CD14-positive monocyte (primary cell): Measurements from ENCODE around the gene OBSCN. TPM values are rescaled to one million over a fixed set of nuclear protein-coding genes. Genes with fewer than 3 reads are reported as not detected.

Source experiments
- DNase-seq, 3 donors: peaks; one replicate each; pipeline ENCODE4 v3.0.0-alpha.2; 2011 to 2022
- H2AFZ ChIP-seq: 2 replicates; pipeline ENCODE4 v1.6.0; 2012; ENCODE audit warnings: mild to moderate bottlenecking, low read depth, low read length, inconsistent platforms; ENCODE audit not compliant: insufficient read depth, poor library complexity, severe bottlenecking
- H3K27ac ChIP-seq, 2 donors: 1 replicate in 1 of 2; 2 replicates in 1 of 2; pipeline ENCODE4 v1.5.1; 2012 to 2013; ENCODE audit warnings: low read length in 2 of 2, control low read depth in 1 of 2, inconsistent platforms in 1 of 2, low read depth in 1 of 2, mild to moderate bottlenecking in 1 of 2
- H3K27me3 ChIP-seq, 2 donors: one replicate each; pipeline versions ENCODE4 v1.6.0 to v1.6.1; 2011 to 2013; ENCODE audit warnings: low read length in 2 of 2; ENCODE audit not compliant: control insufficient read depth in 2 of 2, insufficient read depth in 2 of 2
- H3K36me3 ChIP-seq, 2 donors: replicated peaks in 1 of 2; 1 replicate in 1 of 2; 2 replicates in 1 of 2; pipeline versions ENCODE4 v1.5.1 to v1.6.1; 2012 to 2013; ENCODE audit warnings: low read length in 2 of 2, control low read depth in 1 of 2, inconsistent platforms in 1 of 2, mild to moderate bottlenecking in 1 of 2; ENCODE audit not compliant: insufficient read depth in 2 of 2, control insufficient read depth in 1 of 2
- H3K4me1 ChIP-seq, 2 donors: 1 replicate in 1 of 2; 2 replicates in 1 of 2; pipeline versions ENCODE4 v1.5.1 to v1.6.1; 2012 to 2013; ENCODE audit warnings: low read length in 2 of 2, control low read depth in 1 of 2, inconsistent platforms in 1 of 2, mild to moderate bottlenecking in 1 of 2, moderate library complexity in 1 of 2; ENCODE audit not compliant: insufficient read depth in 2 of 2, control insufficient read depth in 1 of 2
- H3K4me2 ChIP-seq: replicated peaks from 2 replicates; pipeline ENCODE3; 2012; ENCODE audit warnings: low read length, moderate library complexity, mild to moderate bottlenecking; ENCODE audit not compliant: poor library complexity, severe bottlenecking; ENCODE audit errors: extremely low read depth
- H3K4me3 ChIP-seq, 3 experiments: fragments of 200-600 bp in 1 of 3; sonication (generic) in 1 of 3; replicated peaks in 1 of 3; 1 replicate in 2 of 3; 2 replicates in 1 of 3; pipeline ENCODE4 v1.5.1; 2011 to 2013; ENCODE audit warnings: low read length in 3 of 3, mild to moderate bottlenecking in 3 of 3, control low read depth in 2 of 3, low read depth in 2 of 3, inconsistent platforms in 1 of 3, moderate library complexity in 1 of 3
- H3K79me2 ChIP-seq: 2 replicates; pipeline ENCODE4 v1.6.0; 2012; ENCODE audit warnings: mild to moderate bottlenecking, control low read depth, inconsistent platforms, low read length, moderate library complexity; ENCODE audit not compliant: insufficient read depth
- H3K9ac ChIP-seq: 2 replicates; pipeline ENCODE4 v1.6.0; 2017; ENCODE audit warnings: low read length, mild to moderate bottlenecking; ENCODE audit not compliant: insufficient read depth, poor library complexity, severe bottlenecking
- H3K9me3 ChIP-seq, 2 donors: replicated peaks in 1 of 2; 1 replicate in 1 of 2; 2 replicates in 1 of 2; pipeline versions ENCODE4 v1.5.1 to v1.6.1; 2012 to 2013; ENCODE audit warnings: low read length in 2 of 2, control low read depth in 1 of 2; ENCODE audit not compliant: control insufficient read depth in 1 of 2, insufficient read depth in 1 of 2
- H4K20me1 ChIP-seq: 2 replicates; pipeline ENCODE4 v1.6.0; 2012; ENCODE audit warnings: mild to moderate bottlenecking, low read length, control low read depth, moderate library complexity; ENCODE audit not compliant: insufficient read depth
- H3K27ac Mint-ChIP-seq, 7 donors: one replicate each; pipeline ENCODE4 v1.8.0; 2020; ENCODE audit warnings: mild to moderate bottlenecking in 7 of 7, mixed read lengths in 7 of 7, moderate library complexity in 6 of 7, inconsistent platforms in 2 of 7
- H3K27me3 Mint-ChIP-seq, 3 donors: one replicate each; pipeline ENCODE4 v1.8.0; 2021 to 2022; ENCODE audit warnings: low read depth in 3 of 3, mild to moderate bottlenecking in 3 of 3, mixed read lengths in 3 of 3, moderate library complexity in 3 of 3, inconsistent platforms in 1 of 3
- H3K36me3 Mint-ChIP-seq, 2 donors: one replicate each; pipeline ENCODE4 v1.8.0; 2020; ENCODE audit warnings: mixed read lengths in 2 of 2, inconsistent platforms in 1 of 2, mild to moderate bottlenecking in 1 of 2
- H3K4me1 Mint-ChIP-seq: one replicate; pipeline ENCODE4 v1.8.0; 2020; ENCODE audit warnings: mild to moderate bottlenecking, mixed read lengths
- H3K4me3 Mint-ChIP-seq, 2 donors: one replicate each; pipeline ENCODE4 v1.8.0; 2020; ENCODE audit warnings: mild to moderate bottlenecking in 2 of 2, mixed read lengths in 2 of 2, moderate library complexity in 1 of 2
- H3K9me3 Mint-ChIP-seq, 7 donors: one replicate each; pipeline ENCODE4 v1.8.0; 2020 to 2022; ENCODE audit warnings: mixed read lengths in 7 of 7, mild to moderate bottlenecking in 6 of 7, moderate library complexity in 6 of 7, inconsistent platforms in 2 of 7
- WGBS: methylation state at CpG from one replicate; pipeline ENCODE4 v1.1.5; 2013; ENCODE audit warnings: missing lambda C conversion rate; ENCODE audit not compliant: insufficient coverage; 5-methylcytosine and 5-hydroxymethylcytosine counted together
- intact Hi-C, 2 donors: fragments of 100-400 bp; cut with micrococcal nuclease; formaldehyde crosslinking; loops; one replicate each; pipeline versions ENCODE4 v1.15.0 to v1.15.1; 2023
- polyA plus RNA-seq, 3 donors: library from polyadenylated mRNA; depleted of rRNA in 1 of 3; unstranded in 2 of 3; stranded (reverse) in 1 of 3; fragments of 300-500 nt in 2 of 3; fragments of >200 nt in 1 of 3; fragmentation: Illumina TruSeq in 2 of 3; gene quantifications; 1 replicate in 2 of 3; 2 replicates in 1 of 3; pipeline ENCODE4 v1.2.3, GENCODE V29; 2012 to 2021
- TF ChIP-seq, protein P1 (sequence below): fragments of 200-600 bp; IDR thresholded peaks from one replicate; pipeline ENCODE4 v1.8.0; 2022; ENCODE audit warnings: antibody characterized with exemption, mild to moderate bottlenecking

The OBSCN gene
- polyA plus RNA-seq, 3 donors = 0.57 to 1.5 (median 0.76) TPM

- H3K4me2 ChIP-seq = no peak overlapping the region
- WGBS = 98% methylated on average over 8 of the region's 12 CpGs
- no peak overlapping the region for H3K9ac ChIP-seq
- H3K27me3 ChIP-seq = no peaks in the 10 kb centered on the region
- H3K9me3 Mint-ChIP-seq = peaks cover 0 to 2% (median 0%) of the 10 kb centered on the region in 7 donors
- no peaks in the 10 kb centered on the region for H3K9me3 ChIP-seq
- intact Hi-C loops = no loop called here
- peak overlapping the region in 1 of 7 donors; percentile 14 for H3K27ac Mint-ChIP-seq
- no peak overlapping the region for H3K27ac ChIP-seq
- H3K79me2 ChIP-seq = no peaks in the 10 kb centered on the region
- H4K20me1 ChIP-seq = peaks cover 44% of the 10 kb centered on the region
- H3K4me3 ChIP-seq = no peak overlapping the region
- H2AFZ ChIP-seq = no peak overlapping the region
- no peak overlapping the region for H3K4me3 Mint-ChIP-seq
- no peaks in the 10 kb centered on the region for H3K4me1 Mint-ChIP-seq
- no peaks in the 10 kb centered on the region for H3K4me1 ChIP-seq
- no peak for DNase-seq
- H3K36me3 ChIP-seq = peaks cover 41 to 52% of the 10 kb centered on the region in 2 donors
- peaks cover 0 to 7% (median 5%) of the 10 kb centered on the region in 3 donors for H3K27me3 Mint-ChIP-seq
- TF ChIP-seq, protein P1, sequence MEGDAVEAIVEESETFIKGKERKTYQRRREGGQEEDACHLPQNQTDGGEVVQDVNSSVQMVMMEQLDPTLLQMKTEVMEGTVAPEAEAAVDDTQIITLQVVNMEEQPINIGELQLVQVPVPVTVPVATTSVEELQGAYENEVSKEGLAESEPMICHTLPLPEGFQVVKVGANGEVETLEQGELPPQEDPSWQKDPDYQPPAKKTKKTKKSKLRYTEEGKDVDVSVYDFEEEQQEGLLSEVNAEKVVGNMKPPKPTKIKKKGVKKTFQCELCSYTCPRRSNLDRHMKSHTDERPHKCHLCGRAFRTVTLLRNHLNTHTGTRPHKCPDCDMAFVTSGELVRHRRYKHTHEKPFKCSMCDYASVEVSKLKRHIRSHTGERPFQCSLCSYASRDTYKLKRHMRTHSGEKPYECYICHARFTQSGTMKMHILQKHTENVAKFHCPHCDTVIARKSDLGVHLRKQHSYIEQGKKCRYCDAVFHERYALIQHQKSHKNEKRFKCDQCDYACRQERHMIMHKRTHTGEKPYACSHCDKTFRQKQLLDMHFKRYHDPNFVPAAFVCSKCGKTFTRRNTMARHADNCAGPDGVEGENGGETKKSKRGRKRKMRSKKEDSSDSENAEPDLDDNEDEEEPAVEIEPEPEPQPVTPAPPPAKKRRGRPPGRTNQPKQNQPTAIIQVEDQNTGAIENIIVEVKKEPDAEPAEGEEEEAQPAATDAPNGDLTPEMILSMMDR = no peak
- H3K36me3 Mint-ChIP-seq = peaks cover 39 to 48% of the 10 kb centered on the region in 2 donors
These were observed 184.5 kb downstream of the OBSCN start for GRCh38 chr1:228392111-228392936.

DNA sequence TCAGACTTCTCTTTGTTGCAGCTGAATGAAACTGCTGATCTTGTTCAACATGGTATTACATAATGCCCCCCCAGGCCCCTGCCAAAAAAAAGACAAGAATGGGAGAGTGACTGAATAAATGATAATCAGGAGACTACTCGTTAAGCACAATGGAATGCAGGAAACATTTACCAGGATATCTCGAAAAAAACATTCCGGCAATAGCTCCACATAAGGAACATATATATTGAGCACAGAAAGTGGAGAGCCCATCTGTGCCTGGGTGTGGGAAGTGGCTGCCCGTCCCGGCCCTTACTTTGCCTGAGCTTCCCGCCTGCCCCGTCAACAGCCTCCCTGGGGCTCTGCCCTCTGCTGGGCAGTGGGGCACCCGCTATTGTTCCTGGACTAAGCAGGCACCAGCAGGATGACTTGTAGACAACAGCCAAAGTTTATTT, 185.4 kb downstream of the OBSCN start:
- Histone ChIP-seq H3K4me1 (no peaks in the 10 kb centered on the region), H3K4me3 (no peak overlapping the region), H2AFZ (no peak overlapping the region), H3K79me2 (no peaks in the 10 kb centered on the region), H4K20me1 (peaks cover 54% of the 10 kb centered on the region), H3K36me3 (peaks cover 50 to 61% of the 10 kb centered on the region in 2 donors), H3K9ac (no peak overlapping the region), H3K27me3 (no peaks in the 10 kb centered on the region), H3K9me3 (no peaks in the 10 kb centered on the region), H3K4me2 (no peak overlapping the region), H3K27ac (no peak overlapping the region)
- DNase-seq = no peak
- WGBS = 56% methylated on average over 6 of the region's 8 CpGs
- Mint-ChIP-seq H3K4me1 (no peaks in the 10 kb centered on the region), H3K36me3 (peaks cover 48 to 57% of the 10 kb centered on the region in 2 donors), H3K4me3 (no peak overlapping the region), H3K9me3 (no peaks in the 10 kb centered on the region), H3K27ac (peak overlapping the region in 3 of 7 donors; percentile 22 to 57 (median 28)), H3K27me3 (peaks cover 0 to 7% (median 2%) of the 10 kb centered on the region in 3 donors)
- TF ChIP-seq, protein P1 = peak; percentile 32
- intact Hi-C loops = no loop called here
